ELF-1 (cell line): ENCODE data around the gene PTGES.

Source experiments
- DNase-seq: peaks from one replicate; pipeline ENCODE4 v3.0.0-alpha.2; 2016; ENCODE audit warnings: low read depth, low spot score

PTGES gene

GRCh38 chr9:129694243-129694646 lies 58.6 kb downstream of the PTGES start:
- DNase-seq = no peak

GRCh38 chr9:129693741-129694140 lies 59.1 kb downstream of the PTGES start:
- DNase-seq = no peak

GRCh38 chr9:129692534-129692933 lies 60.3 kb downstream of the PTGES start:
- no peak for DNase-seq
